Lower leg skin (tissue), 3 donors: ENCODE results near the gene PRIMPOL.

ENCODE experiments used
- CTCF ChIP-seq, 3 donors: fragments of 450-650 bp; IDR thresholded peaks; one replicate each; pipeline ENCODE4 v1.5.1; 2016; ENCODE audit warnings: antibody characterized with exemption in 3 of 3, mild to moderate bottlenecking in 3 of 3, moderate library complexity in 2 of 3
- POLR2A ChIP-seq, 2 donors: fragments of 450-650 bp; IDR thresholded peaks; one replicate each; pipeline ENCODE4 v1.6.1; 2016 to 2017; ENCODE audit warnings: antibody characterized with exemption in 2 of 2, mild to moderate bottlenecking in 1 of 2, moderate library complexity in 1 of 2

GRCh38 chr4:184689681-184690080 lies 40.1 kb downstream of the PRIMPOL start:
- no peak for TF ChIP-seq POLR2A (IDR thresholded peaks at IDR 0.05)
- TF ChIP-seq CTCF (IDR thresholded peaks at IDR 0.05): no peak
